H1 (cell line): Measurements from ENCODE around the gene SV2C.

Experiments used
- CEBPB ChIP-seq: IDR thresholded peaks from 2 replicates; pipeline ENCODE4 v1.6.1; 2012; ENCODE audit warnings: low read depth, low read length
- EP300 ChIP-seq, 2 experiments: IDR thresholded peaks; 1 replicate in 1 of 2; 2 replicates in 1 of 2; pipeline ENCODE4 v1.6.1; 2011 to 2012; ENCODE audit warnings: low read depth in 2 of 2, low read length in 2 of 2, mild to moderate bottlenecking in 2 of 2, borderline replicate concordance in 1 of 2, inconsistent platforms in 1 of 2, moderate library complexity in 1 of 2
- TCF12 ChIP-seq: IDR thresholded peaks from 2 replicates; pipeline ENCODE4 v1.6.1; 2011; ENCODE audit warnings: low read depth, mild to moderate bottlenecking, low read length
- TF ChIP-seq, protein P1 (sequence below), 3 experiments: IDR thresholded peaks; 1 replicate in 2 of 3; 2 replicates in 1 of 3; pipeline versions ENCODE4 v1.5.1 to v1.6.1; 2011; ENCODE audit warnings: low read length in 3 of 3, mild to moderate bottlenecking in 3 of 3, inconsistent platforms in 2 of 3, low read depth in 1 of 3, moderate library complexity in 1 of 3; ENCODE audit not compliant: insufficient read depth in 1 of 3; ENCODE audit errors: control extremely low read depth in 1 of 3

DNA sequence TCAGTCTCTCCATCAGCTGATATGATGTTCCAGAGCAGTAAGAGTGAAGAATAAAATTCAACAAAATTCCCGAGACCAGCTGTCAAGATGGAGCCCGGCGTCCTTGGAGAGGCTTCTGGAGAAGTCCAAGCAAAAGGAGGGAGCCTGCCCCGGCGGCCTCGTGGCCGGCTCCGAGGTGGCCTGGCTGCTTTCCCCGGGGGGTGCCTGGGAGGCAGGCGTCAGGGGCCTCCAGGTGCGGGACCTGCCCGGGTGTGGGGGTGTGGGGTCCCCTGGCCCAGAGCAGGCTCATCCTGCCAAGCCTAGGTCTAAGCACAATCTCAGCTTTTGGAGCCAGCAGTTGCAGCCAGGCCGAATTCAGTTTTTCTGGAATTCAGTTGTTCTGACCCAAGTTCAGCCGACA is 197.3 kb downstream of the SV2C start:
- TF ChIP-seq, protein P1, sequence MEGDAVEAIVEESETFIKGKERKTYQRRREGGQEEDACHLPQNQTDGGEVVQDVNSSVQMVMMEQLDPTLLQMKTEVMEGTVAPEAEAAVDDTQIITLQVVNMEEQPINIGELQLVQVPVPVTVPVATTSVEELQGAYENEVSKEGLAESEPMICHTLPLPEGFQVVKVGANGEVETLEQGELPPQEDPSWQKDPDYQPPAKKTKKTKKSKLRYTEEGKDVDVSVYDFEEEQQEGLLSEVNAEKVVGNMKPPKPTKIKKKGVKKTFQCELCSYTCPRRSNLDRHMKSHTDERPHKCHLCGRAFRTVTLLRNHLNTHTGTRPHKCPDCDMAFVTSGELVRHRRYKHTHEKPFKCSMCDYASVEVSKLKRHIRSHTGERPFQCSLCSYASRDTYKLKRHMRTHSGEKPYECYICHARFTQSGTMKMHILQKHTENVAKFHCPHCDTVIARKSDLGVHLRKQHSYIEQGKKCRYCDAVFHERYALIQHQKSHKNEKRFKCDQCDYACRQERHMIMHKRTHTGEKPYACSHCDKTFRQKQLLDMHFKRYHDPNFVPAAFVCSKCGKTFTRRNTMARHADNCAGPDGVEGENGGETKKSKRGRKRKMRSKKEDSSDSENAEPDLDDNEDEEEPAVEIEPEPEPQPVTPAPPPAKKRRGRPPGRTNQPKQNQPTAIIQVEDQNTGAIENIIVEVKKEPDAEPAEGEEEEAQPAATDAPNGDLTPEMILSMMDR (IDR thresholded peaks at IDR 0.05; ENCODE audit: control extremely low read depth in 1 of 3, insufficient read depth in 1 of 3, low read depth in 1 of 3, low read length in 3 of 3): no peak
- TF ChIP-seq TCF12 (no peak), CEBPB (no peak), EP300 (IDR thresholded peaks at IDR 0.05; ENCODE audit: borderline replicate concordance in 1 of 2, low read depth in 2 of 2, low read length in 2 of 2) (no peak)
